OCI-LY7 (cell line): ENCODE data around the gene CCL25. TPM values are rescaled to one million over a fixed set of nuclear protein-coding genes. Genes with fewer than 3 reads are reported as not detected.

Source experiments
- BruUV-seq: library from RNA; stranded (reverse); fragments of 400-500 nt; replicated peaks from 2 replicates; lab custom pipeline; 2021; lab: Mats Ljungman, UMichigan
- CTCF ChIA-PET: fragments of 300-600 bp; sonication (Branson Sonifier 250); formaldehyde crosslinking; loops from one replicate; lab custom pipeline; 2022; ENCODE audit warnings: antibody characterized with exemption; ENCODE audit not compliant: unreplicated experiment; lab: Charles Lee
- POLR2A ChIA-PET: fragments of 300-600 bp; sonication (Branson Sonifier 250); formaldehyde crosslinking; loops from one replicate; lab custom pipeline; 2022; ENCODE audit warnings: antibody characterized with exemption; lab: Charles Lee
- DNase-seq: peaks from one replicate; pipeline ENCODE4 v3.0.0-alpha.2; 2015; ENCODE audit warnings: low spot score
- H2AFZ ChIP-seq: fragments of 200-600 bp; sonication (generic), shearing (Covaris generic); 2 replicates; pipeline ENCODE4 v1.6.1; 2014; ENCODE audit warnings: mild to moderate bottlenecking, antibody characterized with exemption, low read length, moderate library complexity
- H3K27ac ChIP-seq: fragments of 200-600 bp; sonication (generic); 2 replicates; pipeline ENCODE4 v1.5.1; 2014; ENCODE audit warnings: mixed run types, low read depth, mild to moderate bottlenecking, moderate library complexity, low read length, inconsistent platforms; ENCODE audit not compliant: poor library complexity, severe bottlenecking
- H3K36me3 ChIP-seq: fragments of 200-600 bp; sonication (generic); 2 replicates; pipeline ENCODE4 v1.6.1; 2014; ENCODE audit warnings: mild to moderate bottlenecking, antibody characterized with exemption, low read length, moderate library complexity, mixed read lengths; ENCODE audit not compliant: insufficient read depth
- H3K4me1 ChIP-seq: fragments of 200-600 bp; sonication (generic); 2 replicates; pipeline ENCODE4 v1.5.1; 2014; ENCODE audit warnings: mild to moderate bottlenecking, low read length; ENCODE audit not compliant: insufficient read depth, poor library complexity, severe bottlenecking
- H3K4me2 ChIP-seq: fragments of 200-600 bp; sonication (generic); 2 replicates; pipeline ENCODE4 v1.6.1; 2014; ENCODE audit warnings: mild to moderate bottlenecking, low read length
- H3K4me3 ChIP-seq: fragments of 200-600 bp; sonication (generic); 2 replicates; pipeline ENCODE4 v1.5.1; 2014; ENCODE audit warnings: mild to moderate bottlenecking, low read depth, low read length; ENCODE audit not compliant: poor library complexity, severe bottlenecking
- H3K79me2 ChIP-seq: fragments of 200-600 bp; sonication (generic); 2 replicates; pipeline ENCODE4 v1.6.1; 2016; ENCODE audit warnings: low read depth, mild to moderate bottlenecking, low read length, moderate library complexity, mixed read lengths; ENCODE audit not compliant: insufficient read depth
- H3K9me2 ChIP-seq: fragments of 200-600 bp; sonication (generic); 2 replicates; pipeline ENCODE4 v1.6.1; 2016; ENCODE audit warnings: mild to moderate bottlenecking, low read length, mixed read lengths; ENCODE audit not compliant: insufficient read depth
- H3K9me3 ChIP-seq: fragments of 200-600 bp; sonication (generic); 2 replicates; pipeline ENCODE4 v1.6.1; 2014; ENCODE audit warnings: mild to moderate bottlenecking, mixed run types, low read length, mixed read lengths
- H4K20me1 ChIP-seq: fragments of 200-600 bp; sonication (generic); 2 replicates; pipeline ENCODE4 v1.6.1; 2014; ENCODE audit warnings: mild to moderate bottlenecking, antibody characterized with exemption, low read length, moderate library complexity, mixed read lengths; ENCODE audit not compliant: insufficient read depth
- EZH2phosphoT487 ChIP-seq: fragments of 200-600 bp; sonication (generic); IDR thresholded peaks from 2 replicates; pipeline ENCODE4 v1.6.1; 2018; ENCODE audit warnings: low read depth, borderline replicate concordance, mild to moderate bottlenecking, mixed run types, antibody characterized with exemption, low read length, moderate library complexity, mixed read lengths
- intact Hi-C: fragments of 100-400 bp; cut with micrococcal nuclease; formaldehyde crosslinking; loops from one replicate; pipeline ENCODE4 v1.10.0; 2022; ENCODE audit not compliant: unreplicated experiment
- total RNA-seq, 2 experiments: library from RNA; depleted of rRNA in 1 of 2; stranded (reverse); fragments of >200 nt in 1 of 2; shearing (Covaris generic) in 1 of 2; gene quantifications; 2 replicates each; pipeline ENCODE4 v1.2.3, GENCODE V29; 2014 to 2022
- TF ChIP-seq, protein P1 (sequence below): fragments of 200-600 bp; sonication (generic); conservative IDR thresholded peaks from 2 replicates; pipeline ENCODE4 v1.5.1; 2014; ENCODE audit warnings: mild to moderate bottlenecking, antibody characterized with exemption, low read length, moderate library complexity, mixed read lengths

CCL25 gene
- total RNA-seq, 2 experiments from 2014 or later = 0.70 to 0.88 TPM

DNA sequence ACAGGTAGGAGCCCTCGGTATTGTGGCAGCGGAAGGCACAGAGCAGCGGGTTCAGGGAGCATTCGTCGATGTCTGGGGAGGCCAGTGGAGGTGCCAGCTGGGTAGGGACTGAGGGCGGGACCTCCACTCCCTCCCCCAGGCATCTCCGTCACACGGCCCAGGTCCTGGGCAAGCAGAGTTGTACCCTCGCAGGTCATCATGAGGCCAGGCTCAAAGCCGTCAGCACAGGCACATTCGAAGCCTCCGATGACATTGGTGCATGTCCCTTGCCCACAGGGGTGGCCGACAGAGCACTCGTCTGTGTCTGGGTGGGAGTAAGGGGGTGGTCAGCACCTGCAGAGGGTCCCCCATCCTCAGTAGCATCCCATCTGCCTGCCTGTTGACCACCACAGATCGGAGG lies 35.3 kb downstream of the CCL25 start:
- H3K9me3 ChIP-seq = no peaks in the 10 kb centered on the region
- H2AFZ ChIP-seq = no peak overlapping the region
- intact Hi-C loops = no loop called here
- H4K20me1 ChIP-seq = no peaks in the 10 kb centered on the region
- H3K36me3 ChIP-seq = no peaks in the 10 kb centered on the region
- TF ChIP-seq EZH2phosphoT487 = no peak
- TF ChIP-seq, protein P1, sequence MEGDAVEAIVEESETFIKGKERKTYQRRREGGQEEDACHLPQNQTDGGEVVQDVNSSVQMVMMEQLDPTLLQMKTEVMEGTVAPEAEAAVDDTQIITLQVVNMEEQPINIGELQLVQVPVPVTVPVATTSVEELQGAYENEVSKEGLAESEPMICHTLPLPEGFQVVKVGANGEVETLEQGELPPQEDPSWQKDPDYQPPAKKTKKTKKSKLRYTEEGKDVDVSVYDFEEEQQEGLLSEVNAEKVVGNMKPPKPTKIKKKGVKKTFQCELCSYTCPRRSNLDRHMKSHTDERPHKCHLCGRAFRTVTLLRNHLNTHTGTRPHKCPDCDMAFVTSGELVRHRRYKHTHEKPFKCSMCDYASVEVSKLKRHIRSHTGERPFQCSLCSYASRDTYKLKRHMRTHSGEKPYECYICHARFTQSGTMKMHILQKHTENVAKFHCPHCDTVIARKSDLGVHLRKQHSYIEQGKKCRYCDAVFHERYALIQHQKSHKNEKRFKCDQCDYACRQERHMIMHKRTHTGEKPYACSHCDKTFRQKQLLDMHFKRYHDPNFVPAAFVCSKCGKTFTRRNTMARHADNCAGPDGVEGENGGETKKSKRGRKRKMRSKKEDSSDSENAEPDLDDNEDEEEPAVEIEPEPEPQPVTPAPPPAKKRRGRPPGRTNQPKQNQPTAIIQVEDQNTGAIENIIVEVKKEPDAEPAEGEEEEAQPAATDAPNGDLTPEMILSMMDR = no peak
- POLR2A ChIA-PET = no interaction called here
- no peaks in the 10 kb centered on the region for H3K4me1 ChIP-seq
- CTCF ChIA-PET = no interaction called here
- no peaks in the 10 kb centered on the region for H3K79me2 ChIP-seq
- no peak overlapping the region for H3K4me3 ChIP-seq
- H3K27ac ChIP-seq = no peak overlapping the region
- H3K4me2 ChIP-seq = no peak overlapping the region
- no peak for DNase-seq
- BruUV-seq = no TSS peak
- H3K9me2 ChIP-seq = no peaks in the 10 kb centered on the region

DNA sequence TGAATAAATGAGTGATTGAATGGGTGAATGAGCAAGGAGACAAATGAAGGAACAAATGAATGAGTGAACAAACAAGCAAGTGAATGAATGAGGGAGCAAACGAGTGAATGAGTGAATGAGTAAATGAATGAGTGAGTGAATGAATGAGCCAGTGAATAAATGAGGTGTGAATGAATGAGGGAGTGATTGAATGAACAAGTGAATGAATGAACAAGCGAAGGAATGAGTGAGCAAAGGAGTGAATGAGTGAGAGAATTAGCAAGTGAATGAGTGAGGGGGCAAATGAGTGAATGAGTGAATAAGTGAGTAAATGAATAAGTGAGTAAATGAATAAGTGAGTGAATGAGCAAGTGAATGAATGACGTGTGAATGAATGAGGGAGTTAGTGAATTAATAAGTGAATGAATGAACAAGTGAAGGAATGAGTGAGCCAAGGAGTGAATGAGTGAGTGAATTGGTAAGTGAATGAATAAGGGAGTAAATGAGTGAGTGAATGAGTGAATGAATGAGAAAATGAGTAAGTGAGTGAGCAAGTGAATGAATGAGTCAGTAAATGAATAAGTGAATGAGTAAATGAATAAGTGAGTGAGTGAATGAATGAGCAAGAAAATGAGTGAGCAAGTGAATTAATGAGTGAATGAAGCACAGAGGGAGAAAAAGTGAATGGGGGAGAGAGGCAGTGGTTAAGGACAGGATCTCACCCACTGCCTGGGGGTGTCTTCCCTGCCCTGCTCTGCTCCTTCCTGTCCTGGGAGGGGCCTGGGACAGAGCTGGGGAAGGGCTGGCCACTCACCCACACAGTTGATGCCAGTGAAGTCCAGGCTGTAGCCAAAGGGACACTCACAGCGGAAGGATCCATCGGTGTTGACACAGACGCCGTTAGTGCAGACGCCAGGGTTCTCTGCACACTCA lies 36.4 kb downstream of the CCL25 start:
- Histone ChIP-seq H2AFZ (no peak overlapping the region), H4K20me1 (no peaks in the 10 kb centered on the region), H3K4me3 (no peak overlapping the region), H3K36me3 (no peaks in the 10 kb centered on the region), H3K4me2 (no peak overlapping the region), H3K79me2 (no peaks in the 10 kb centered on the region), H3K9me3 (no peaks in the 10 kb centered on the region), H3K4me1 (no peaks in the 10 kb centered on the region), H3K27ac (no peak overlapping the region), H3K9me2 (no peaks in the 10 kb centered on the region)
- TF ChIP-seq, protein P1 = no peak
- TF ChIP-seq EZH2phosphoT487 = no peak
- CTCF ChIA-PET = no interaction called here
- POLR2A ChIA-PET = no interaction called here
- intact Hi-C loops = no loop called here
- no TSS peak for BruUV-seq
- no peak for DNase-seq
